Activated CD8-positive, alpha-beta memory T cell treated with anti-CD3 and anti-CD28 coated beads for 4 hours (primary cell): ENCODE measurements around the gene DPM1.

Experiments used
- DNase-seq, 2 donors: peaks; one replicate each; pipeline ENCODE4 v3.0.0-alpha.2; 2020; ENCODE audit warnings: low read depth in 2 of 2

Gene DPM1

DNA sequence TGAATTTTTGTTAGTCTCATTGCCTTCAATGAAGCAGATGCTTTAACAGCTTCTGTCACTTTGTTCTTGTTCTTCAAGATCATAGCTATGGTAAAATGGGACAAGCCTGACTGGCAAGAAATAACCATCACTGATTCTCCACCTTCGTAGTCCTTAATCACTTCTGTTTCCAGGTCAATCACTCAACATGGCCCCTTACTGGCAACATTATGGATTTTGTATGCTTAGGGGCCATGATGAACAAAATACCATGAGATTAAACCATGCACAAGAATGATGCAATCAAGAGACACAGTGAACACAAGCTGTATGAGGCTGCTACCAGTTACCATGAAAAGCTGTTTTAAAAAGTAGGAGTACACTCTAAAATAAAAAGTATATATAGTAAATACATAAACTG is 59.9 kb downstream of the DPM1 start:
- no peak for DNase-seq

DNA sequence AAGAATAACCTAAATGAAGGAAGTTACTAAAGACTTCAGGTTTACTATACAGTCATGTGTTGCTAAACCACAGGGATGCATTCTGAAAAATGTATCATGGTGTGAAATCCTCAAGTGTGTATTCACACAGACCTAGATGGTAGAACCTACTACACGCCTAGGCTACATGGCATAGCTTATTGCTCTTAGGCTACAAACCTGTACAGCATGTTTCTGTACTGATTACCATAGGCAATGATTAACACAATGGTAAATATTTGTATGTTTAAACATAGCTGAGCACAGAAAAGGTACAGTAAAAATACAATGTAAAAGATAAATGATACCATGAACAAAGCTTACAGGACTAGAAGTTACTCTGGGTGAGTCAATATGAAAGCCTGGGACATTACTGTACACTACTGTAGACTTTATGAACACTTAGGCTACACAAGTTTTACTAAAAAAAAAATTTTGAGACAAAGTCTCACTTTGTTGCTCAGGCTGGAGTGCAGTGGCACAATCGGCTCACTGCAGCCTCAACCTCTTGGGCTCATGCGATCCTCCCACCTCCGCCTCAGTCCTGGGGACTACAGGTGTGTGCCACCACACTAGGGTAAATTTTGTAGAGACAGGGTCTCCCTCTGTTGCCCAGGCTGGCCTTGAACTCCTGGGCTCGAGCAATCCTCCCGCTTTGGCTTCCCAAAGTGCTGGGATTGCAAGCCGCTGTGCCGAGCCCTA is 63.1 kb downstream of the DPM1 start:
- DNase-seq, result no peak

DNA sequence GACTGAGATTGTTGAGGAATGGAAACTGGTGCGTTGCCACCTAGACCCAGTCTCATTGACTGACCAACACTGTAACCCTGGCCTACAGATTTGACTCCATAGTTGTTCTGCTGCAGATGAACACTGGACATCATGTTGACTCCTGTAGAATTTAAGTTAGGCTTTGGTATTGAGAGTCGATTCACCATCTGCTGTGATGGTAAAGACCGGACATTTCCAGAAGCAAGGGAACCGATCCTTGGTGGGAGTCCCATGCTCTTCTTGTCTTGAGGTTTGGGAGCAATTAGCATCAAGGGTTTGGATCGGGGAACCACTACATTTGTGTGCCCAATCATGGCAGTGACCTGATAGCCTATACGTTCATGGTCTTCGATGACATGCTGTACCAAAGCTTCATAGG is 64.7 kb downstream of the DPM1 start:
- no peak for DNase-seq

- DNase-seq, result no peak
These were observed 65.9 kb downstream of the DPM1 start for GRCh38 chr20:50892394-50892793.

DNA sequence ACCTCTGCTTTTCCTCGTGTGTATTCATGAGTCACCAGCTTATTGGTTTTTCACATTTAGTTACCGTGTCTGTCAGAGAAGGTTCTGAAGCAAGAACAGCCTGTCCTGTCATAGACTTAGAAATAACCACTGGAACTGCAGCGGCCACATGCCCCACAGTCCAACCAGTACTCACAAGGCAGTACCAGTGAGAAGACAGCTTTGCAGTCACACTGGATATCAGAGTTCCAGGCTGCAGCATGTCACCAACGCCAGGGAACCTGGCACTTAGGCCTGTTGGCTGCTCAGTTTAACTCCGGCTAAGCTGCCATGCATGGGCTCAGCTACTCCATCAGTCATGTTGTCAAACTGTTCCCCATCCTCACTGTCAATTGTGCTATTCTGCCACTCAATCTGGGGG is 67.2 kb downstream of the DPM1 start:
- no peak for DNase-seq

DNA sequence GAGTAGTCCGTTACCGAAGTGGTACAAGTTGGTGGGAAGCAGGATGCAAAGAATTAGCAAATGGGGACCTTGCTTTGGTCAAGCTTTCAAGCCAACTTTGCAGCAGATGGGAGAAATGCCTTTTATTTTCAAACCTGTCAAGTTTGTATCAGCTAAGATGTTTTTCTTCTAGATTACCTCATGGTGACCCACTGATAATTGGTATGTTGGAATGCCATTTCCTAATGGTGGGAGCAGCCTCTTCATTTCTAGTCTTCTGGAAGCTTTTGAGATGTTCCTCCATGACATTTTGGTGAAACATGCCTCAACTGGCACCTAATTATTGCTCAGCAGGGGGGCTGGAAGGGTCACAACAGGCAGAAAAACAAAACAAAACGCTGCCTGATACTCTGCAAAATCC is 70.8 kb downstream of the DPM1 start:
- no peak for DNase-seq

DNA sequence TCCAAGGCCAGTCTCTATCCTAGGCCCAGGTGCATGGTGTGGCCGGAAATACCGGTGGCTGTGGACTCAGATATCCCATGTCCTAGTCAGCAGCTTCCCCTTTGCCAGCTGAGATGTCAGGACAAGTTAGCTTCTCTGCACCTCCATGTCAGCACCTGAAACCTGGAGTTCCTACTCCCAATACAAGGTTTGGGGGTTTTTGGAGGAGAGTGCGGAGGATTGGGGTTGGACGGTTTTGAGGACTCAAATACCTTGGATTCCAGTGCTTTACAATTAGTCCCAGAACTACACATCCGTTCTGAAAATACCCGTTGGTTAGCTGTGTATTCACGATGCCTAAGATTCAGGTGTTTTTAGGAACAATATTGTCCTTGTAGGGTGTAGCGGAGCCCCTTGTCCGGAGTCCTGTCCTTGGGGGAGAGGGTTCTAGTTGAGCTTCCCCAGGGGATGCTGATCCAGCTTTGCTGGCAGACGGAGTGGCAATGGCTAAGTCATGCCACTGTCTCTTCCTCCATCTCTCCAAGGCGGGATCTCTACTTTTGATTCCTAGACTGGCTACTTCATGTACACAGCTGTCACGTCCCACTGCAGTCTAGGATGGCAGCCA is 72.0 kb downstream of the DPM1 start:
- no peak for DNase-seq

- no peak for DNase-seq
These were observed 72.6 kb downstream of the DPM1 start for GRCh38 chr20:50885781-50886180.

- DNase-seq, result no peak
These were observed 73.3 kb downstream of the DPM1 start for GRCh38 chr20:50885068-50885467.
